PFSK-1 (cell line): ENCODE results near the gene LRRC8C.

Source experiments
- FOXP2 ChIP-seq: optimal IDR thresholded peaks from 2 replicates; pipeline ENCODE3; 2011; ENCODE audit warnings: borderline replicate concordance, control low read depth, inconsistent platforms; ENCODE audit not compliant: insufficient read depth; ENCODE audit errors: extremely low read length, extremely low read depth
- POLR2AphosphoS5 ChIP-seq: IDR thresholded peaks from 2 replicates; pipeline ENCODE4 v1.6.1; 2012; ENCODE audit warnings: low read depth, mild to moderate bottlenecking, control low read depth, low read length, moderate library complexity
- SIN3A ChIP-seq: IDR thresholded peaks from 2 replicates; pipeline ENCODE4 v1.6.1; 2012; ENCODE audit warnings: mild to moderate bottlenecking, low read length, moderate library complexity, borderline replicate concordance; ENCODE audit not compliant: insufficient read depth
- TAF1 ChIP-seq: IDR thresholded peaks from 2 replicates; pipeline ENCODE4 v1.6.1; 2012; ENCODE audit warnings: low read length, control low read depth, borderline replicate concordance; ENCODE audit not compliant: insufficient read depth
- TF ChIP-seq, protein P1 (sequence below), 2 experiments: IDR thresholded peaks; 2 replicates each; pipeline versions ENCODE4 v1.6.1 to v1.8.0; 2011 to 2012; ENCODE audit warnings: low read depth in 2 of 2, low read length in 2 of 2, control low read depth in 1 of 2, inconsistent platforms in 1 of 2, mild to moderate bottlenecking in 1 of 2, moderate library complexity in 1 of 2; ENCODE audit not compliant: insufficient read depth in 1 of 2

LRRC8C gene

GRCh38 chr1:89699451-89699986 is 66.6 kb downstream of the LRRC8C start:
- TF ChIP-seq POLR2AphosphoS5 (no peak), SIN3A (no peak), FOXP2 (no peak), TAF1 (no peak)
- TF ChIP-seq, protein P1, sequence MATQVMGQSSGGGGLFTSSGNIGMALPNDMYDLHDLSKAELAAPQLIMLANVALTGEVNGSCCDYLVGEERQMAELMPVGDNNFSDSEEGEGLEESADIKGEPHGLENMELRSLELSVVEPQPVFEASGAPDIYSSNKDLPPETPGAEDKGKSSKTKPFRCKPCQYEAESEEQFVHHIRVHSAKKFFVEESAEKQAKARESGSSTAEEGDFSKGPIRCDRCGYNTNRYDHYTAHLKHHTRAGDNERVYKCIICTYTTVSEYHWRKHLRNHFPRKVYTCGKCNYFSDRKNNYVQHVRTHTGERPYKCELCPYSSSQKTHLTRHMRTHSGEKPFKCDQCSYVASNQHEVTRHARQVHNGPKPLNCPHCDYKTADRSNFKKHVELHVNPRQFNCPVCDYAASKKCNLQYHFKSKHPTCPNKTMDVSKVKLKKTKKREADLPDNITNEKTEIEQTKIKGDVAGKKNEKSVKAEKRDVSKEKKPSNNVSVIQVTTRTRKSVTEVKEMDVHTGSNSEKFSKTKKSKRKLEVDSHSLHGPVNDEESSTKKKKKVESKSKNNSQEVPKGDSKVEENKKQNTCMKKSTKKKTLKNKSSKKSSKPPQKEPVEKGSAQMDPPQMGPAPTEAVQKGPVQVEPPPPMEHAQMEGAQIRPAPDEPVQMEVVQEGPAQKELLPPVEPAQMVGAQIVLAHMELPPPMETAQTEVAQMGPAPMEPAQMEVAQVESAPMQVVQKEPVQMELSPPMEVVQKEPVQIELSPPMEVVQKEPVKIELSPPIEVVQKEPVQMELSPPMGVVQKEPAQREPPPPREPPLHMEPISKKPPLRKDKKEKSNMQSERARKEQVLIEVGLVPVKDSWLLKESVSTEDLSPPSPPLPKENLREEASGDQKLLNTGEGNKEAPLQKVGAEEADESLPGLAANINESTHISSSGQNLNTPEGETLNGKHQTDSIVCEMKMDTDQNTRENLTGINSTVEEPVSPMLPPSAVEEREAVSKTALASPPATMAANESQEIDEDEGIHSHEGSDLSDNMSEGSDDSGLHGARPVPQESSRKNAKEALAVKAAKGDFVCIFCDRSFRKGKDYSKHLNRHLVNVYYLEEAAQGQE (IDR thresholded peaks at IDR 0.05; ENCODE audit: insufficient read depth in 1 of 2, low read depth in 2 of 2, low read length in 2 of 2): no peak

DNA sequence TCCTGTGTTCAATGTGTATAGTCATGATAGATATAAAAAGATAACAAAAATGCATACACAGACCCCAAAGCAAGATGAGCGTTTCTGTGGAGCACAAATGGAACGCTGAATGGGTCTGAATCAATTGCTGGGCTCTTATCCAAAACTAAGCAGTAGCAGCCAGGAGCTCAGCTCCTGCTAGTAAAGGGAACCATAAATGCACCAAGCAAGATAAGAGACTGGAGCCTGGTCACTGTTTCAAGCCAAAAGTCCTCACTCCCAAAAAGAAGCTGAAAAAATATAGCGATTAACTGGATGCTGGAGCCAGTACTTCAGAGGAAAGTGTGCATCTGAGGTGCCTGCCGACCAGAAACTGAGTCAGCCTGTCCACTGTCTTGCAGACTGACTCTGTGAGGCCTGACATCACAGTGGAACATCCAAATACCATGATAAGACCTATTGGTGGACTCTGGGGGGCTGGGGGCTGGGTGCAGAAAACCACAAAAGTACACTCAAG is 68.9 kb downstream of the LRRC8C start:
- TF ChIP-seq SIN3A (no peak), FOXP2 (no peak), POLR2AphosphoS5 (no peak), TAF1 (no peak)
- TF ChIP-seq, protein P1 (IDR thresholded peaks at IDR 0.05; ENCODE audit: insufficient read depth in 1 of 2, low read depth in 2 of 2, low read length in 2 of 2): no peak

- TF ChIP-seq SIN3A (no peak), TAF1 (no peak), POLR2AphosphoS5 (no peak), FOXP2 (no peak)
- TF ChIP-seq, protein P1 (IDR thresholded peaks at IDR 0.05; ENCODE audit: insufficient read depth in 1 of 2, low read depth in 2 of 2, low read length in 2 of 2): no peak
Observed at GRCh38 chr1:89702520-89703045, 69.7 kb downstream of the LRRC8C start.

DNA sequence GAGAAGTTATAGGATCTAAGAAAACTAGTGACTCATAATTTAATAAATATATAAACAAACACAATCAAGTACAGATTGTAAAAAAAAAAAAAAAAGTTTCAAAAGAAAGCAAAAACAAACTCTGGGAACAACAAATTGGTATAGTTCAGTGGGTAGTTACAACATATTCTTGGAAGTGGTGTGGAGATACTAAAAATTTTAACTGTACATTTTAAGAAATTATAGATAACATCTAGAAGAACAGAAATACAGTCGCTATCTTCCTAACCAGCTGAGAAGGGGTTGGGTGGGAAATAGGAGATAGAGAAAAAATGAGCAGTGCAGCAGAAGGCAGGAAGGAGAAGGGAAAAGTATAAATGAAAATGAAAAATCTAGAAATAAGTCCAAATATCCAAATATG is 70.5 kb downstream of the LRRC8C start:
- TF ChIP-seq POLR2AphosphoS5 (no peak), SIN3A (no peak), FOXP2 (no peak), TAF1 (no peak)
- TF ChIP-seq, protein P1 (IDR thresholded peaks at IDR 0.05; ENCODE audit: insufficient read depth in 1 of 2, low read depth in 2 of 2, low read length in 2 of 2): no peak

- no peak for TF ChIP-seq FOXP2
Observed at GRCh38 chr1:89704014-89704413, 71.1 kb downstream of the LRRC8C start.
